K562 (cell line): ENCODE measurements around the gene LINGO4. TPM values are rescaled to one million over a fixed set of nuclear protein-coding genes. Genes with fewer than 3 reads are reported as not detected.

Experiments
- CTBP1 ChIP-seq: fragments of 450-650 bp; IDR thresholded peaks from 2 replicates; pipeline ENCODE4 v1.6.1; 2016; ENCODE audit warnings: borderline replicate concordance
- ELK1 ChIP-seq: sonication (generic); formaldehyde crosslinking; IDR thresholded peaks from 2 replicates; pipeline ENCODE4 v1.8.1; 2022; ENCODE audit warnings: missing genetic modification reagents
- MGA ChIP-seq: fragments of 450-650 bp; IDR thresholded peaks from 2 replicates; pipeline ENCODE4 v1.6.1; 2016; ENCODE audit warnings: mild to moderate bottlenecking, moderate library complexity
- SLC30A9 ChIP-seq: fragments of 250-450 bp; sonication (Bioruptor Pico); IDR thresholded peaks from 2 replicates; pipeline ENCODE4 v1.8.0; 2022; ENCODE audit warnings: mild to moderate bottlenecking, moderate library complexity
- ZNF175 ChIP-seq: fragments of 200-800 bp; sonication (Bioruptor generic); IDR thresholded peaks from 2 replicates; pipeline ENCODE4 v1.6.1; 2016; ENCODE audit warnings: low read depth, mild to moderate bottlenecking, missing genetic modification characterization, missing compliant biosample characterization
- ZNF232 ChIP-seq: sonication (generic); formaldehyde crosslinking; IDR thresholded peaks from 2 replicates; pipeline ENCODE4 v1.8.0; 2022; ENCODE audit warnings: mild to moderate bottlenecking, missing genetic modification reagents
- polyA plus RNA-seq, 8 experiments: library from polyadenylated mRNA; depleted of rRNA in 4 of 8; stranded (reverse) in 5 of 8; unstranded in 3 of 8; fragments of >200 nt; fragmentation: Nextera tagmentation in 2 of 8; fragmentation: Illumina TruSeq in 1 of 8; extraction: Ambion mirVana in 2 of 8; extraction: Trizol in 1 of 8; gene quantifications; 2 replicates each; pipeline versions ENCODE4 v1.2.1 to v1.2.3, GENCODE V29; 2011 to 2014; ENCODE audit warnings: inconsistent platforms in 1 of 8, missing spikeins in 1 of 8
- total RNA-seq, 7 experiments: library from RNA; depleted of rRNA in 6 of 7; stranded (reverse); fragments of >200 nt in 6 of 7; fragmentation: Illumina TruSeq in 2 of 7; extraction: Trizol in 2 of 7; gene quantifications; 2 replicates each; pipeline versions ENCODE4 v1.2.1 to v1.2.3, GENCODE V29; 2011 to 2021; ENCODE audit warnings: low replicate concordance in 1 of 7

Gene LINGO4
- total and polyA plus RNA-seq, 9 of the 15 experiments (the other 6 are each of a cell fraction or from before 2014, with no cell fraction given), result not detected

GRCh38 chr1:151846062-151846568 is 40.9 kb upstream of the LINGO4 start (continued):
- no peak for TF ChIP-seq ELK1 (CRISPR knock-in tag)
- TF ChIP-seq CTBP1, result peak; percentile 37; the same call in 1 of the 2 replicates
- TF ChIP-seq SLC30A9 (CRISPR knock-in tag), result no peak
- TF ChIP-seq ZNF175 (CRISPR knock-in tag), result no peak
- peak; percentile 74 for TF ChIP-seq MGA
- no peak for TF ChIP-seq ZNF232 (CRISPR knock-in tag)
